SKM-1 treated with dmso at 0.1 percent for 144 hours (cell line): ENCODE data around the gene APRT.

Source experiments
- DNase-seq: peaks from one replicate; lab custom pipeline; 2025; ENCODE audit not compliant: unreplicated experiment; lab: John Stamatoyannopoulos, UW

APRT gene

GRCh38 chr16:88809068-88809675 lies 2.6 kb downstream of the APRT start:
- no peak for DNase-seq

DNA sequence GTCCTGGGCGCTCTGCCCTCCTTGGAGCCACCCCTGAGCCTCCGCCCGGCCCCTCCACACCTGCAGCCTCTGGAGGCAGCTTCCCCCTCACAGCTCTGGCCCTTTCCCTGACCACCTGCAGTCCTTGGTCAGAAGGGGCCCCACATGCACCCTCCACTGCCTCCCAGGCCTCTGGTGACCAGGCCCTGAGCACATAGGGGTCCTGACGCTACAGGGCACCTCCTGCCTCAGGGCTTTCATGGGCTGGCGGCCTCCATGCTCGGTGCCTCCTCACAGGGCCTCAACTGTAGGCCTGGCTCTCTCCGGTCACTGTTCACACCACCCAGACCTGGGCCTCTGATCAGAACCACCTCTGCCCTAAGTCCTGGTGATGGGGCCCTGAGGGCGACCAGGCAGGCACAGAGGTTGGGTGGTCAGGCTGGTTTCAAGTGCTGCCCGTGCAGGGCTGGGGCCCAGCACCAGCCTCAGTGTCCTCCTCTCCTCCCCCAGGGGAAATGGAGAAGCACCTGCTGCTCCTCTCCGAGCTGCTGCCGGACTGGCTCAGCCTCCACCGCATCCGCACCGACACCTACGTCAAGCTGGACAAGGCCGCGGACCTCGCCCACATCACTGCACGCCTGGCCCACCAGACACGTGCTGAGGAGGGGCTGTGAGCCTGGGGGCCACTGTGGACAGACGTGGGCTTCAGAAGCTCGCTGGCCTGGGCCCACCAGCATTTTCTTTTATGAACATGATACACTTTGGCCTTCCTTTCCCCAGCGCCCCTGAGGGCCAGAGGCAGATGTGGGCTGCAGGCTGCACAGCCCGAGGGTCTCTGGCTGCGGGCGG lies 3.9 kb downstream of the APRT start:
- DNase-seq, result no peak

GRCh38 chr16:88807142-88807625 lies 4.5 kb downstream of the APRT start:
- DNase-seq, result no peak

DNA sequence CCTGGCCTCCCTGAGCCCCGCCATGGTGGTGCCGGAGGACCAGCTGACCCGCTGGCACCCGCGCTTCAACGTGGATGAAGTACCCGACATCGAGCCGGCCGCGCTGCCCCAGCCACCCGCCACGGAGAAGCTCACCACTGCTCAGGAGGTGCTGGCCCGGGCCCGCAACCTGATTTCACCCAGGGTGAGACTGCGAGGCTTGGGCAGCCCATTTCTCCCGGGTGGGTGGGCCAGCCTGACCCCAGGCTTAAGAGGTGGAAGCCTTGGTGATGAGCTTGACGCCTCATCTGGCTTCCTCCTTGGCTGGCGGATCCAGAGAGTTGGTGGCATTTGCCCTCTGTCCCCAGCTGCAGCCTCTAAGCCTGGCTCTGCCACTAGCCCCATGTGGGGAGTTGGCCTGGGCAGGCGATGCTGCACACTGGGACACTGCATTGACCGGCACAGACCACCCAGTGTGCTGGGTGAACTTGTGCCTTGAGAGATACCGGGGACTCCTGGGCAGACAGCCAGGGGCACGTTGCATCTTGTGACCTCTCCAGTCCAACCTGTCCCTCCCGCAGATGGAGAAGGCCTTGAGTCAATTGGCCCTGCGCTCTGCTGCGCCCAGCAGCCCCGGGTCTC lies 5.1 kb downstream of the APRT start:
- DNase-seq, result no peak

DNA sequence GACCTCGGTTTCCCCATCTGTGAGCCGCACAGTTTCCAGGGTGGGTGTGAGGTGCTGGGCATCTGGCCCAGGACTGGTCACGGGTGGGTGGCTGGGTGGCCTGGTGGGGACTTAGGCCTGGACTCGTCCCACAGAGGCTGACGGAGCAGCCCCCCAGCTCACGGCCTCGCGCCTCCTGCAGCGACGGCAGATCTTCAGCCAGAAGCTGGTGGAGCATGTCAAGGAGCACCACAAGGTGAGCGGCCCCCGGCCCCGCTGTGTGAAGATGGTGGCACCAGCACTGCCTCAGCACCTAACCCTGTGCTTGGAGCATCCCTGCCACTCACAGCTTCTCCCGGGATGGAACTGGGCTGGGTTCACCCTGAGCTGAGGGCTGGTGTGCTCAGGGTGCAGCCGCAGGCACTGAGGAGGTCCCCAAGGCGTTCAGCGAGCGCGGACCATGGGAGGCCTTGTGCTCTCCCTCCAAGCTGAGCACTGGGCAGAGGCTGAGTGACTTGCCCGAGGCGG lies 5.8 kb downstream of the APRT start:
- DNase-seq, result no peak

DNA sequence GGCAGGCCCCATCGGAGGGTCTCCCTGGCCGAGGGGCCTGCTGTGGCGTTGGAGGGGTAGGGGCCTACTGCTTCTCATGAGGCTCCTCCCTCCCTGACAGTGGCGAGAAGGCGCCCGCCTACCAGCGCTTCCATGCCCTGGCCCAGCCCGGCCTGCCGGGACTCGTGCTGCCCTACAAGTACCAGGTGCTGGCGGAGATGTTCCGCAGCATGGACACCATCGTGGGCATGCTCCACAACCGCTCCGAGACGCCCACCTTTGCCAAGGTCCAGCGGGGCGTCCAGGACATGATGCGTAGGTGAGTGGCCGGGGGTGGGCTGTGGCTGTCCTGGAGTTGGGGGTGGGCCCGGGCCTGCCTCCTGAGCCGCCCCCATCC lies 6.4 kb downstream of the APRT start:
- no peak for DNase-seq

- no peak for DNase-seq
Measured at GRCh38 chr16:88804552-88805339, 7.0 kb downstream of the APRT start.

- DNase-seq, result no peak
Measured at GRCh38 chr16:88804173-88804551, 7.6 kb downstream of the APRT start.

DNA sequence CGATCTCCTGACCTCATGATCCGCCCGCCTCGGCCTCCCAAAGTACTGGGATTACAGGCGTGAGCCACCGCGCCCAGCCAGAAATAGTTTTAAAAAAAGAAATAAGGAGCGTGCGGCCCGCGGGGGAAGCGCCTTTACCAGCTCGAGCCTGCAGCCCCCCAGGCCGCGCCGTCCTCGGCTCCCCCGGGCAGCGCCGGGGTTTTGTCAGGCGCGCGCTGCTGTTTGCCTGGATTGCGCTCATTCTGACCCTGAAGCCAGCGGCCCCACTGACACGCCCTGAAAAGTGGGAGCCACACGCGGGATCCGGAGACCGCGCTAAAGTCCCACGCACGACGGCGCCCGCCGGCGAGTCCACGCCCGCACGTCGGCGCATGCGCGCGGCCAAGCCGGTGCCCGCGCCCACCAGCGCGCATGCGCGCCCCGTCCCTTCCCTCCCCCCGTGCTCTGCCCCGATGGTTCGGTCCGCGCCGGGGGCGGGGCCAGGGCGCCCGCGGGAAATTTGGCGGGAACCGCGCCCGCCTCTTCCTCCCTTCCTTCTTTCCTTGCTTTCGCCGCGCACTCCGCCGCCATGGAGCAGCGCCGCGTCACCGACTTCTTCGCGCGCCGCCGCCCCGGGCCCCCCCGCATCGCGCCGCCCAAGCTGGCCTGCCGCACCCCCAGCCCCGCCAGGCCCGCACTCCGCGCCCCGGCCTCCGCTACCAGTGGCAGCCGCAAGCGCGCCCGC lies 8.3 kb downstream of the APRT start, which contains the start of gene CDT1:
Gene CDT1, plus strand, starts transcription at position 526 of the 724 bp plus-strand sequence. Its CDS starts 43 bp downstream, at position 569.
- peak; percentile 72 for DNase-seq

- DNase-seq, result no peak
Measured at GRCh38 chr16:88800277-88800592, 11.5 kb downstream of the APRT start.

- peak; percentile 58 for DNase-seq
Measured at GRCh38 chr16:88799569-88800276, 12.0 kb downstream of the APRT start.

GRCh38 chr16:88798772-88799455 lies 12.8 kb downstream of the APRT start:
- DNase-seq, result no peak

DNA sequence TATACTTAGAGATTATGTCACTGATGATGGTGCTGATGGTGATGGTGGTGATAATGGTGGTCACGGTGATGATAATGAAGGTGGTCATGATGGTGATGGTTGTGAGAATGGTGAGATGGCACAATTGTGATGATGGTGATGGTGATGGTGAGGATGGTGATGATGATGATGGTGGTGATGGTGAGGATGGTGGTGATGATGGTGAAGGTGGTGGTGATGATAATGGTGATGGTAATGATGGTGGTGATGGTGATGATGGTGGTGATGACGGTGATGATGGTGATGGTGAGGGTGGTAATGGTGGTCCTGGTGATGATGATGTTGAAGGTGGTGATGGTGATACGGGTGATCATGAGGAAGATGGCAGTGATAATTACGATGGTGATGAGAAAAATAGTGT lies 13.7 kb downstream of the APRT start:
- DNase-seq, result no peak

DNA sequence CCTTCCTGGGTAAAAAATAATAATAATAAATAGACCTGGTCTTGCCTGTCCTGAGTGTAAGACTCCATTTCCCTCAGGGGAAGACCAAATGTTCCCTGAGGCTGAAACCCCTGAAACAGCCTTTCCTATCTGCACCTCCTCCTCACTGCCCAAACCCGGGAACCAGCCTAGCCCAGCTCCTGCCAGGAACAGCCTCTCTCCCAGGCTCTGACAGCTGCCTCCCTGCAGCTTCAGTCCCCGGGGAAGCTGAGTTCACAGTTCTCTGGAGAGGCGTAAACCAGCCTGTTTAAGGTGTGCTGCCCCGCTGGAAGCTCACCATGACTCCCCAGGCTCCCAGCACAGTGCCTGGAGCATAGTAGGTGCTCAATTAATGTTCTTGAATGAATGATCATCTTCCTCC lies 15.4 kb downstream of the APRT start:
- no peak for DNase-seq

GRCh38 chr16:88793251-88793954 lies 18.3 kb downstream of the APRT start:
- DNase-seq, result peak; percentile 57

DNA sequence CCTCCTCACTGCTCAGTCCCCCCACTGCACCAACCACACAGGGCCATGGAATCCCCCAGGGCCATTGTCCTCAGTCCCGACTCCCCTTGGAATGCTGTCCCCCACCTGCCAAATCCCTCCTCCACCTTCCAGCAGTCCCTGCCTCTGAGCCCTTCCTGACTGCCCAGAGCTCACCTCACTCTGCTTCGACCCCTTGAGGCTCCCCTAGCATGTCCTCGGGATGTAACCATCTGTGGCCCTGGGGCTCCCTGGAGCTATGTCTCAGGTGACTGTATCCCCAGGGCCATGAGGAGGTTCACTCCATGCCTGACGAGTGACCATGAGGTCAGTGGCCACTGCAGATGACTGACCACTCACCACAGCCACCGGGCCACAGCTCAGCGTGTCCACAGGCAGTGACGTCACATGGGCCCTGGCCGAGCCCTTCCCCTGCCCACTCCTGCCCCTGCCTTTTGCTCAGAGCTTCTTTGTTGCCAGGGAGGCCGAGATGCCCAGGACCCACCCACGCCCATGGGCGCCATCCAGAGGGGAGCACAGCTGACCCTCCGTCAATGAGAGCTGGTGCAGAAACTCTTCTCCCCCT lies 19.0 kb downstream of the APRT start:
- no peak for DNase-seq

GRCh38 chr16:88792078-88792550 lies 19.6 kb downstream of the APRT start:
- DNase-seq, result no peak
